CD4-positive, alpha-beta T cell treated with Interleukin-4 for 4 hours (primary cell): Measurements from ENCODE around the gene CFAP299.
"Not testable (repeated sequence)": the region's sequence is repeated elsewhere in the genome, so short reads cannot be mapped to it uniquely, and the experiment has no call there.

Source experiments
- DNase-seq: peaks from one replicate; pipeline ENCODE4 v3.0.0-alpha.2; 2020

CFAP299 gene

DNA sequence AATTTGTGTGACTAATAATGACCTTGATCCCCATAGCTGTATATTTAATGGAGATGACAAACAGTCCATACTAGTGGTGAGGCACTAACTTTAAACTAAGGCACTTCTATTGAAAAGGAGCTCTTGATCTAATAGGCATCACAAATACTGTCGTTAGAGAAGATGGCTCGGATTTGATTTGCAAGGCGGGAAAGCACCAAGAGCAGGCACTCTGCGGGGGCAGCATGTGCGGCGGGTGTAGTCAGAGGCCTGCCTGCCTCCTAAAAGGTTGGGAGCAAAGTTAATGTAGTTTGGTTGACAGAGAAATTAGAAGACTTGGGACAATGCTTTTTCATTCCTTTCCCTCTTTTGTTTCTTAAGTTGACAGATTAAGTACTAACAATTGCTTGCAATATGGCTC is 278.8 kb downstream of the CFAP299 start:
- DNase-seq = no peak

DNA sequence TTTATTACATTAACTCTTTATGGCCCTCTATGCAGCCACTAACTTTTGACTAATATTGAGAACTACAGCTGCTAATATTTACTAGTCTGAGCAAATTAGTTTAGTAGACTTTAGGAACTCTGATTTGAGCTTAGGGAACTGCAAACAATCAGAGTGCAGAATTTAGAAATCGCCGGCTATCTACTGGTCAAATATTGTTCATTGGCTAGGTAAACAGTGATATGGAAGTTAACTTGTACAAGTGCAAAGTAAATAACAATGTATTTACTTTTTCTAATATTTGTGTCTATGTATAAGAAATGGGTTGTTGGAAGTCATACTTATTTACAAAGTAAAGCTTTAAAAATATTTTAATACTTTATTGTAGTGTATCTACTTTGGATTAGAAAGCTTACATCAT is 279.6 kb downstream of the CFAP299 start:
- no peak for DNase-seq

DNA sequence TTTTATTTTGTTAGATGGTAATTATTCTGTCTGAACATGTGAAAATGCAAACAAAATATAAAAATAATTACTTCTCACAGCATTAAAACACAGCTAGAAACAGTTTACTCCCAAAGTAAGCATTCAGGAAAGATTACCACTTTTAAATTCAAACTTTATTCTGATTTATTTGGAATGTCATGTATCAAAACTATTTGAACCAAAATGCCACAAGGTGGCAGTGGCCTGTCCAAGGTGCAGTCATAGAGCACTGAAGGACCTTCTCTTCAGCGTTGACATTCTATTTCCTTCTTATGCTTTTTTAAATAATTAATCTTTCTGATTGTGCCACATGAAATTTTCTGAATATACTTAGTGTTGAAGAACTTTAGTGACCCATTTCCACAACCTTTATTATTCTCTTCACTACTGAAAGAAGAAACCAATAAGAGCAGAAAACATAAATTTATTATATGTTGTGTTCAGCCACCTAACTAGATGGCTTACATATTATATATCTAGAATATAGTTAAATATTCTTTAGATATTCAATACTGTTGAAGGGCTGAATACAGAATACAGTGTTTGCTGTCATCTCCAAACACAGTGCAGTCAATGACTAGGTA is 283.6 kb downstream of the CFAP299 start:
- DNase-seq = no peak

DNA sequence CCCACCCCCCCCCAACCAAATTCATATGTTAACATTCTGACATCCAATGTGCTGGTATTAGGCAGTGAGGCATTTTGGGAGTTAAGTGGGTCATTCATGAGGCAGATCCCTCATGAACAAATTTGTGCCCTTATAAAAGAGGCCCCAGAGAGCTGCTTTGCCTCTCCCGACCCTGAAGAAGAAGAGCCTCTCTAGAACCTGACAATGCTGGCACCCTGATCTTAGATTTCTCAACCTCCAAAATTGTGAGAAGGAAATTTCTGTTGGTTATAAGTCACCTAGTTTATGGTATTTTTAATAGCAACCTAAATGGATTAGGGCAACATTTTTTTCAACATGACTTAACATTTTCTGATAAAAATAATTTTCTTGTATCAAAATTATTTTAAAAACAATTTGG is 296.3 kb downstream of the CFAP299 start:
- DNase-seq = no peak

DNA sequence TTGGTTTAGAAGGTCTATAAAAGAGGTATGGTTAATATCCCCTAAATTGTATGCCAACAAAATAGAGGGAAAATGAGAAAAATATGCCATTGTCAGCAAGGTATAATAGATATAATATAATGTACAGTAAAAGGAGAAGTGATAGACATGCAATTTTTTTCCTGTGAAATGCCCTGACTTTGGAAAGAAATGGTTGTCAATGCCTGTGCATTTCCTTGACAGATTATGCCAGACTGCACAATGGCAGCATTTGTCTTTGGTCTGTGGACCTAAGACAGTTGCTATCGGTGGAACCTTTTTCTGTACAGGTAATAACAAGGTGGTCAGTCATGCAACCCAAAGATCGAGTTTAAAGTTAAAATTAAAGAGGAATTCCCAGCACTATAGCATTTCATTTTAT is 301.7 kb downstream of the CFAP299 start:
- no peak for DNase-seq

DNA sequence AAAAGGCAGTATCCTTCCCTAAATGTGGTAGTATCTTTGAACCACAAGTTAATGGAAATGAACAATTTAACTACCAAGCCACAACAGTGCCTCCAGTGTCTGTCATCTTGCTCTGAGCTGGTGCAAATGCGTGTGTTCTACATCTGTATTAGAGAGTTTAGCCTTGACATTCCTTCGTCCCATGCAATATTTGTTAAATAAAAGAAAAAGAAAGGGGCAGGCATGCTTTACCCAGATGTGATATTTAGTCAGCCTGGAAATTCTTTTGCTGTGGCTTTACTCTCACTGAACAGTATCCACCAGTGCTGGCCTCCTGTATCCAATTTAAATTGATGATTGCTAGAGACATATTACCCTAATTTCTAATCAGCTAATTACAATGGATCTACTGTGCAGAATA is 310.5 kb downstream of the CFAP299 start:
- DNase-seq = no peak

DNA sequence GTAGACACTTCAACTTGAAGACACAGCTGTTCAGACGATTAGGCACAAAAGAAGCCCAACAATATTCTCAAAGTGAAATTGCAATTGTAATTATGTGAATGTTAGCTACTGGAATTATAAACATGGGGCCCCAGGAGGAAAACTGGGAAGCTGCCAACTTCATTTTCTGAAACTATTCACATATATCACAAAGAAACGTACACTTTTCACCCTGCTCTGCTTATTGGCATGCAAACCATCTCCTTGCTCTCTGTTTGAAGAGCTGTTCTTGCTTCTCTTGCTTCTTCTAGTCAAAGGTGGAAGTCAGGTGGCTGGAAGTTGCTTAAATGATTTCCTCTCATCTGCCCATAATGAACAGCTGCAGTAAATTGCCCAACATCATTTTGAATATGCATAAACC is 320.1 kb downstream of the CFAP299 start:
- no peak for DNase-seq

DNA sequence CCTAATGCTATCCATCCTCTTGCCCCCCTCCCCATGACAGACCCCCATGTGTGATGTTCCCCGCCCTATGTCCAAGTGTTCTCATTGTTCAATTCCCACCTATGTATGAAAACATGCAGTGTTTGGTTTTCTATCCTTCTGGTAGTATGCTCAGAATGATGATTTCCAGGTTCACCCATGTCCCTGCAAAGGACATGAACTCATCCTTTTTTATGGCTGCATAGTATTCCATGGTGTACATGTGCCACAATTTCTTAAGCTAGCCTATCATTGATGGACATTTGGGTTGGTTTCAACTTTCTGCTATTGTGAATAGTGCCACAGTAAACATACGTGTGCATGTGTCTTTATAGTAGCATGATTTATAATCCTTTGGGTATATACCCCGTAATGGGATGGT is 334.6 kb downstream of the CFAP299 start:
- not testable (repeated sequence) for DNase-seq

DNA sequence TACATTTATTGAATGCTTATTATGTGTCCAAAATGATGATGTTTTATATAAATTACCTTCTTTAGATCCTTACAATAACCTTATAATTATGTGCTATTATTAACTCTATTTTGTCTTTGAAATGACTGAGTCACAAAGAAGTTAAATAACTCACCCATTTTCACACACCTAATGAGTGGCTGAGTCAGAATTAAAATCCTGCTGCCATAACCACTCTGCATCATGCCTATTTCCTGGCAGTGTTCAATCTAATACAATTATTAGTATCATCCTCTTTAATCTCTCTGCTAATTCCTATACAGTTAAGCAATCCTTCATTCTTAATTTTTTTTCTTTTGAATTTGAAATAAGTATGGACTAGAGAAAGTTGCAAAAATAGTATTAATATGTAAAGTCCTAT is 342.9 kb downstream of the CFAP299 start:
- DNase-seq = no peak

DNA sequence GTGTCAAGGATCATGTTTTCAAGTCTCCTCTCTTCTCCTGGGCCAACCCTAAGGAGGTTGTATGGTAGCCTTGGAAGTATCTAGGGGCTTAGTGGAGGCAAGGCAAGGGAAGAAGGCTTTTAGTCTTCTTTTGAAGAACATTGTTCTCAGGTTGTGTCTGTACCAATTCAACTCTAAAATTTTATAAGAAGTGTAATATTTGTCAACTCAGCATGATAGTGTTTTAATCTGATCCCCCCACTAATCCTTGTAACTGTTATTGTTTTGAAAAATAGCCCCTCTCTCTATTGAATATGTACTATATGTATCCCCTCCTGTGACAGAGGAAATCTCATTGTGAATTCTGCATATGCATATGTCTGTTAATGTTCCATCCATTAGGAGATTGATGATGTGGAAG is 345.4 kb downstream of the CFAP299 start:
- no peak for DNase-seq

DNA sequence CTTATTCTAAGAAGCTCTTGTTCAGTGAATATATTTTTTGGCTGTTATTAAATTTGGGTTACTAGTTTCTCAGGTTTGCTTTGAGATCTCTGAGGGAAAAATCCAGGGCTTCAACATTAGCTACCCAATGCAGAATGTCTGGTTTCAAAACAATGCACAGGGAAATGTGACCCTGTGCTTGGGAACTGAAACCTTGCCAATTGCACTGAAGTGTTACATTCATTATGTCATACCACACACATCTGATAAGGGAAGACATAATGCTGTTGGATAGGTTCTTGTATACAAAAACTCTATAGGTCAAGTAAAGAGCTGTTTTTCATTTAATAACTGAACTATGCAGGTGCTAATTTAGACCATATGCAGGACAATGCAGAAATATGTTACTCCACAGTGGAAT is 349.7 kb downstream of the CFAP299 start:
- no peak for DNase-seq

DNA sequence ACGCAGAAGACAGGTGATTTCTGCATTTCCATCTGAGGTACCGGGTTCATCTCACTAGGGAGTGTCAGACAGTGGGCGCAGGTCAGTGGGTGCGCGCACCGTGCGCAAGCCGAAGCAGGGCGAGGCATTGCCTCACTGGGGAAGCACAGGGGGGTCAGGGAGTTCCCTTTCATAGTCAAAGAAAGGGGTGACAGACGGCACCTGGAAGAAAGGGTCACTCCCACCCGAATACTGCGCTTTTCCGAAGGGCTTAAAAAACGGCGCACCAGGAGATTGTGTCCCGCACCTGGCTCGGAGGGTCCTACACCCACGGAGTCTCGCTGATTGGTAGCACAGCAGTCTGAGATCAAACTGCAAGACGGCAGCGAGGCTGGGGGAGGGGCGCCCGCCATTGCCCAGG is 352.2 kb downstream of the CFAP299 start:
- DNase-seq = not testable (repeated sequence)

DNA sequence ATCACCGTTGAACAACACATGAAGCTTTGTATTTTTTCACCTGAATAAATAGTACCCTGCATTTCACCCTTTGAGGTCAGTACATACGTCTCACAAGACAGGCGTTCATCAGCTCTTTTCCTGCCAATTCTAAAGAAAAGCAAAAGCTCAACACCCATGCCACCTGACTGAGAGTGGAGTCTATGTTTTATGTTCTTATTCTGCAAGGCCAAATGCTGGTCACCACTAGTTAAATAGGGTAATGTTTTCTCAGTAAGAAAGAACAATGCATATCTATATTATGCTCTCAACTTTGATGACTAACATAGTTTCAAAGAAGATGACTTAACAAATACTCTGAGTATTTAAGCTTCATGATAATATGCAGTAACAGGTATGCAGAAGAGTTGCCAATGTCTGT is 358.6 kb downstream of the CFAP299 start:
- no peak for DNase-seq

DNA sequence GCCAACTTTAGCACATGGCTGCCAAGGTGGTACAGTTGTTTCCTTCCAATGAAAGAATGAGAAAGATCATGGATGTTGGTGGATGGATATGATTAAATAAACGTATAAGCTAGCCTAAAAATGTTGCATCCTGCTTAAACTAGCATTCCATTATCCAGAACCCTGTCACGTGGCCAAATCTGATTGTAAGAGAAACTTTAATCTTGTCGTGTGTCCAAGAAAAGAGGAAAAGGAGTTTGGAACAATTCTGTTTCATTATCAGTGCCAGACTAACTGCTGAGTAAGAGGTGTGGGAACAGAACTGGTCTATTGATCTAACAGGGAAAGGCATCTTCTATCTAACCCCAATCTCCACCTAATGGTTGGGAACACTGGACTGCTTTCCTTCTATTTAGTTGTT is 369.8 kb downstream of the CFAP299 start:
- DNase-seq = no peak

DNA sequence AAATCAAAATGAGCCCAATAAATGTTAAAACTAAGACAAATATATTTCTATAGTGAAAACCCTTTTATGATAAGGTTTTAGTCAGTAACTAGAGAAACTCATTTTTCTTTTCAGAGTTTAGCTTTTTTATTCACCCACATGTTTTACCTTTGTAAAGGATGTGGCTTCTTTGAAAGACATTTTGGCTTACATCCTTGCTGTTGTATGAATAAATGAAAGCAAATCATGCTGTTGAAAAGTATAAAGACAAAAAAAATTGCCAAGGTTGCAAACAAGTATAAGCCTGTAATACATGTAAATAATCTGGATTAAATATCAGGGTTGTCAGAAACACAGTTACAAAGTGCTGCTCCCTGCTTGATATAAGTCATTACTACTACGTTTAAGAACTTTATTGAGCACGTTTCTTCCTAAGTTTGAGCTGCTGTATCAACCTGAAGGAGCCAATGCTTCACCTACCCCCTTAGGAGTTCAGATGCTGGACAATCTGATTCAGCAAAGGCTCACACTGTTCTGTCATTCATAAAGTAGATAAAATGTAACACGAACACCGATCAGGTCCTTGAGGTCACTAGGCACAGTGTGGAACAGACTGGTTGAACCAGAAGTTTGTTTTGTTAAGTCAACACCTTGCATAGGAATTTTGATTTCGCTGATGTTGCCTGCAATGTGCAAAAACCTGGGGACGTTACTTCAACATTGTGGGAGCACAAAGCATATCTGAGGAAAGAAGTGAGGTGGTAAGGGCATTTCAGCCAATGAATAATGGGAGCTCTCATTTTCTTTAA is 373.7 kb downstream of the CFAP299 start:
- no peak for DNase-seq

DNA sequence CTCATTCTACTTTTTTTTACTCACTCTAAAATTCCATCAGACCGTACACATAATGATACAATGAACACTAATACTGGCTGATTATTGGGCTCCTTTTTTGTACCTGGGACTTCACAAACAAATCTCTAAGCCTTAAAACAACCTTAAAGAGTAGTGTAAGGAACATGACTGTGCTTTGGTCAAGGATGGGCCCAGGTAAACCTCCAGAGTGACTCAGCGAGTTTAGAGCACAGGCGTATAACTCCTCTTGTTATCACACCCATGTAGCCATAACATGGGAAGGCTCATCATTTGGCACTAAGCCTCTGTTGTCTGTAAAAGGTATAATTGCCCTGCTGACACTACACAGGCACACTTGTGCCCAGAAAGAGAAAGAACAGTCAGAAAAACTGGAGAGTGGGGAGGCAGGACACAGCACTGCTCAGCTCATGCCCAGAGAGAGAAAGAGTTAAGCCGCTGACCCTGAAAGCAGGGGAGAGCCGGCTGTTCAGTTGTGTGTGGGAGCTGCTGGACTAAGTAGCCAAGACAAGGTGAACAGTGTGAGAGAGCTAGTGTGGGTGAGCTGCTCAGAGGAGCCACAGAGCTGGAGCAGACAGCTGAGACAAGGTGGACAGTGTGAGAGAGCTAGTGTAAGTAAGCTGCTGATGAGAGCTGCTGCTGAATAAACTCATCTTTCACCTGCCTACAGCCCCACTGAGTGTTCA is 375.4 kb downstream of the CFAP299 start:
- DNase-seq = no peak

DNA sequence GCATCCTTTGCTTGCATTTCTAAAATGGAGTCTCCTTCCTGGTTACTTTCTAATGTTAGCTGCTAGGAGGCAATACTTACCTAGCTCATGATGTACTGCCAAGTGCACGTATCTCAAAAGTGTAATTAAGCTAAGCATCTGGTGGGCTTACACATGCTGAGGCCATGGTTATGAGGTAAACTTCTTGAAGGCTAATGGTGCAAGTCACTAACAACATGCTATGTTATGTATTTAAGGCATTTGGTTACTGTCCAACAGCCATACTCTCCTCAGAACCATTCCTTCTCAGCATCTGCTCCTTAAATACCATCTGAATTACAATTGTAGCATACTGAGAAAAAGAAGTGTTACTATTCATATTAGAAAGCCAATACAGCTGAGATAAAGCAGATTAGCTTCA is 376.4 kb downstream of the CFAP299 start:
- DNase-seq = no peak

DNA sequence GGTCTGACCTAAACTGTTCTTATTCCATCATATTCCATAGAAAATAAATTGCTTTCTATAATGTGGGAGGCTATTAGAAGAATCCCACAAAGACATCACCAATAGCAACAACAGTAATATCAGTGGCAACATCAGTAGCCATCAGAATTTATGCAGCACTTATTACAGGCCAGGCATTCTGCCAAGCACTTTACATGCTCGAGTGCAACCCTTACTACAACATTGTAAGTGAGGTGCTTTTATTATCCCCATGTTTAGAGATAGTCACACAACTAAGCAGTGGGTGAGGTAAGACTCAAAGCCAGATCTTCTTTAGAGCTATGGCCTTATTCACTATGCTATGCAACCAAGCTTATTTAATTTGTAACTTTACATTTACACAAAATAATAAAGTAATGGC is 377.9 kb downstream of the CFAP299 start:
- DNase-seq = no peak

DNA sequence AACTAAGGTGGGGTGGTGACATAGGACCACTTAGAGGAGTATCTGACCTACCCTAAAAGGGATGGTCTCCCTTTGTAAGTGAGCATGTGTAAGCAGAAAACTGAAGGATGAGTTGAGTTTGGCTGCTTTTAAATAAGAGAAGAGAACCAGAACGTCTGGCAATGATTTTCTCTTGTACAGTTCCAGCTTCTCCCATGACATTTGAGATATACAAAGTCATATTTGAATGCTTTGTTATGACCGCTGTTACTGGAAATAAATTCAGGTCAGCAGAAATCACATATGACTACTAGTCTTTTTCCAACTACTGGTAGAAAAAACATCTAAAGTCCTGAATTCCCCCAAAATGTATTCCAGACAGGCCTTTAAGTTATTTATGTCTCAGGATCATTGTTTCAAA is 381.7 kb downstream of the CFAP299 start:
- no peak for DNase-seq

DNA sequence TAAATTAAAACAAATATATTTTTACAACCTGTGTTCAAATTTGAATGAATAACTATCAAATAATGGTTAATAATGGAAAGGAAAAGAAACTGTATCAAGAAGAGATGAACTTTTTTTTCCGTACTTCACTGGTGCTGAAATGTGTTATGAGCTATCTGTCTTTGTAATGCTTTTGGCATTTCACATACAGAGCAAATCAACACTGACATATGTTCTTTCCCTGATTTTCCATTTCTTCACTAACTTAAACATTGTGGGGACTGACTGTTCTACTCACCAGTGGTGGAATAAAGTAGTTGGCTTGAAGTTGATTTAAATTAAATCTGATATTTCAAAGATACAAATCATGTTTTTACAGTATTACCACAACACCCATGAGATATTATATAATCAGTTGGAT is 390.9 kb downstream of the CFAP299 start:
- no peak for DNase-seq

DNA sequence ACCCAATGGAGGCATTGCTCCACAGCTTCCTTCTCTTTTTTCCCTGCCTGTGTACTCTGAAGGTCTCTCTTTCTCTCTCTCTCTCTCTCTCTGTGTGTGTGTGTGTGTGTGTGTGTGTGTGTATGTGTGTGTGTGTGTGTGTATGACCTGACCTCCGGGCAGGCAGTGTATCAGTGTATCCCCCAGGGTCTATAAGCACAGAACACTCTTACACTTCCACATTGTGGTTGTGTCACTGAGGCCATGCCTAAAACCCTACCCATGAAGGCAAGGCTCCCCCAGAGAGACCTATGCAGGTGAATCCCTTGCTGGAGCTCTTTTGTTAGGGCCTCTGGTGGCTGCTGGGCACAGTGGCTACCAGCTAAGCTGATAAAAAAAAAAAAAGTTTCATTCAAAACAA is 394.6 kb downstream of the CFAP299 start:
- DNase-seq = no peak

DNA sequence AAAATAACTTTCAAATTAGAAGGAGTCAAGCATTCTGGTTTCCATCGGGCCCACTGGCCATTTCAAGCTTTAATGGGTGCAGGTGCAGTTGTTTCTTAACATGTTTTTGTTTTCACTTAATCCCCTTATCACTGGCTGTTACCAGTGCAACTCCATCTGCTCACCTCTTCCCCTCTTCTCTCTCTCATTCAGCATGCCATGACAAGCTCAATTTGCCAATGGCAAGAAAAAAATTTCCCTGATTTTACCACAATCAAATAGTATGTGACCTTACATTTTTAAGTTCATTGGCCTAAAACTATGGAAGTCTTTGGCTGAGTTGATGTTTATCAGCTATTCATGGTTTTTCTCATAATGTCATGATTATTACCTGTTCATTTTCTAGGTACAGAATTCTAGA is 395.9 kb downstream of the CFAP299 start:
- DNase-seq = no peak

DNA sequence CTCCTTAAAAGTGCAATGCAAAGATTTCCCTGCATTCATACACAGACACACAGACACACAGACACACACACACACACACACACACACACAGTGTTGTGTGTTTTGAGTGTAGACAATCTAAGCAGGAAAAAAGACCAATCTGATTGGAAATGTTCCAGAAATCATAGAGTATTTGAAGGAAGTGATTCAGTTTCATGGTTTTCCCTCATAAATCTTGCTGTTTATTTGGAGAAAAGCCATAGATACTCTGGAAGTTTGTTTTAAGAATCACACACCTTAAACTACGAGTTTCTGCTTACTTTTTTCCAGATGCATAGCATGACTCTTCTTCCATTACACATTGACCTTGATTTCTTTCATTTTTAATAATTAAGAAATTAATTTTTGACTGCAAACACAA is 396.5 kb downstream of the CFAP299 start:
- DNase-seq = no peak

DNA sequence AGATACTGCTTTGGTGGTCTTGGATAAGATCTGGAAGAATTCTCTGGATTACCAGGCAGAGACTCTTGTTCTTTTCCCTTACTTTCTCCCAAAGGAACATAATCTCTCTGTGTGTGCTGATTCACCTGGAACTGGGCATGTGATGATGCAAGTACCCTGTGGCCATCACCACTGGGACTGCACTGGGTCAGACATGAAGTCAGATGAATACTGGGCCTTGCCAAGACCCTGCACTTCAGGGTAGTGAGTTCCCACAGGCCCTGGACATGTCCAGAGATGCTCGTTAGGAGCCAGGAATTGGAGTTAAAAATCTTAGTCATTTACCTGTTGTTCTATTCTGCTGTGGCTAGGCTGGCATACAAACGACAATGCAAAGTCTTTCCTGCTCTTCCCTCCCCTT is 404.8 kb downstream of the CFAP299 start:
- DNase-seq = no peak
